GM10266 (cell line): ENCODE measurements around the gene SCT.

Experiments
- DNase-seq: peaks from one replicate; pipeline ENCODE4 v3.0.0; 2012; ENCODE audit errors: extremely low spot score
- CTCF ChIP-seq: IDR thresholded peaks from 2 replicates; pipeline ENCODE4 v1.5.1; 2012; ENCODE audit warnings: mild to moderate bottlenecking, low read depth; ENCODE audit not compliant: control insufficient read depth, insufficient read depth; ENCODE audit errors: missing control alignments

SCT gene

GRCh38 chr11:620201-620600, 6.8 kb downstream of the SCT start:
- no peak for TF ChIP-seq CTCF
- DNase-seq, result no peak

- no peak for DNase-seq
- TF ChIP-seq CTCF, result no peak
These were observed 7.3 kb downstream of the SCT start for GRCh38 chr11:619628-620050.

- TF ChIP-seq CTCF, result no peak
- no peak for DNase-seq
These were observed 7.9 kb downstream of the SCT start for GRCh38 chr11:618856-619627.

- no peak for TF ChIP-seq CTCF
- DNase-seq, result no peak
These were observed 8.9 kb downstream of the SCT start for GRCh38 chr11:617912-618682.

GRCh38 chr11:617199-617911, 9.6 kb downstream of the SCT start:
- no peak for DNase-seq
- TF ChIP-seq CTCF, result no peak

GRCh38 chr11:616320-617198, 10.4 kb downstream of the SCT start:
- TF ChIP-seq CTCF, result no peak
- no peak for DNase-seq
